B cell (primary cell): Measurements from ENCODE around the gene MMS22L. TPM values are rescaled to one million over a fixed set of nuclear protein-coding genes. Genes with fewer than 3 reads are reported as not detected.

Experiments used
- ATAC-seq: fragments of 200-7000 bp; cut with Tn5 transposase; one replicate; pipeline ENCODE4 v1.10.0; 2021; ENCODE audit warnings: low read depth, mild to moderate bottlenecking, moderate number of reproducible peaks, moderate library complexity
- CTCF ChIA-PET: fragments of 350-600 bp; sonication (Branson Sonifier 250); formaldehyde crosslinking; loops from one replicate; lab custom pipeline; 2021; ENCODE audit warnings: antibody characterized with exemption, inconsistent platforms; lab: Charles Lee
- POLR2A ChIA-PET: fragments of 350-600 bp; sonication (Branson Sonifier 250); formaldehyde crosslinking; loops from one replicate; lab custom pipeline; 2021; ENCODE audit warnings: antibody characterized with exemption; lab: Charles Lee
- DNase-seq: peaks from one replicate; pipeline ENCODE4 v3.0.0; 2013
- H2AFZ ChIP-seq: 2 replicates; pipeline ENCODE4 v1.6.1; 2012; ENCODE audit warnings: mild to moderate bottlenecking, low read depth, low read length; ENCODE audit not compliant: insufficient read depth, poor library complexity, severe bottlenecking
- H3K27ac ChIP-seq, 2 donors: 1 replicate in 1 of 2; 2 replicates in 1 of 2; pipeline ENCODE4 v1.5.1; 2012 to 2013; ENCODE audit warnings: low read length in 2 of 2, mild to moderate bottlenecking in 2 of 2, moderate library complexity in 1 of 2
- H3K27me3 ChIP-seq, 4 experiments: fragments of 200-600 bp in 1 of 4; sonication (generic) in 1 of 4; replicated peaks in 1 of 4; 1 replicate in 2 of 4; 2 replicates in 2 of 4; pipeline versions ENCODE4 v1.6.1 to v1.7.0; 2013 to 2016; ENCODE audit warnings: low read length in 3 of 4, mild to moderate bottlenecking in 2 of 4, mixed read lengths in 1 of 4, moderate library complexity in 1 of 4; ENCODE audit not compliant: insufficient read depth in 4 of 4, control insufficient read depth in 3 of 4; ENCODE audit errors: control extremely low read depth in 1 of 4
- H3K36me3 ChIP-seq, 2 experiments: replicated peaks in 1 of 2; 1 replicate in 1 of 2; 2 replicates in 1 of 2; pipeline versions ENCODE4 v1.6.1 to v1.7.1; 2013; ENCODE audit warnings: low read length in 1 of 2; ENCODE audit not compliant: insufficient read depth in 2 of 2, control insufficient read depth in 1 of 2; ENCODE audit errors: control extremely low read depth in 1 of 2, extremely low read depth in 1 of 2
- H3K4me1 ChIP-seq, 2 donors: fragments of 200-600 bp in 1 of 2; sonication (generic) in 1 of 2; 1 replicate in 1 of 2; 2 replicates in 1 of 2; pipeline versions ENCODE4 v1.5.1 to v1.6.1; 2013 to 2017; ENCODE audit warnings: low read length in 2 of 2; ENCODE audit not compliant: control insufficient read depth in 2 of 2, insufficient read depth in 2 of 2
- H3K4me2 ChIP-seq: replicated peaks from 2 replicates; pipeline ENCODE3; 2012; ENCODE audit warnings: mild to moderate bottlenecking, low read depth, low read length; ENCODE audit not compliant: poor library complexity, severe bottlenecking
- H3K4me3 ChIP-seq, 5 experiments: fragments of 200-600 bp in 1 of 5; sonication (generic) in 1 of 5; 1 replicate in 3 of 5; 2 replicates in 2 of 5; pipeline versions ENCODE4 v1.5.1 to v1.7.0; 2011 to 2016; ENCODE audit warnings: low read length in 4 of 5, mild to moderate bottlenecking in 4 of 5, low read depth in 2 of 5, control low read depth in 1 of 5, moderate library complexity in 1 of 5; ENCODE audit not compliant: insufficient read depth in 1 of 5; ENCODE audit errors: control extremely low read depth in 1 of 5, extremely low read depth in 1 of 5
- H3K79me2 ChIP-seq: fragments of 200-600 bp; sonication (generic); one replicate; pipeline ENCODE4 v1.6.0; 2016; ENCODE audit warnings: low read length; ENCODE audit not compliant: control insufficient read depth, insufficient read depth
- H3K9ac ChIP-seq: fragments of 200-600 bp; sonication (generic); 2 replicates; pipeline ENCODE4 v1.6.1; 2017; ENCODE audit warnings: mild to moderate bottlenecking, low read length, moderate library complexity
- H3K9me3 ChIP-seq, 3 donors: one replicate each; pipeline versions ENCODE4 v1.6.1 to v1.7.1; 2013; ENCODE audit warnings: low read length in 2 of 3; ENCODE audit not compliant: control insufficient read depth in 2 of 3, insufficient read depth in 1 of 3; ENCODE audit errors: control extremely low read depth in 1 of 3
- H4K20me1 ChIP-seq: 2 replicates; pipeline ENCODE4 v1.6.0; 2012; ENCODE audit warnings: mild to moderate bottlenecking, low read length; ENCODE audit not compliant: insufficient read depth, control insufficient read depth, poor library complexity, severe bottlenecking
- H3K27ac Mint-ChIP-seq: one replicate; pipeline ENCODE4 v1.8.0; 2021; ENCODE audit warnings: mixed read lengths
- H3K27me3 Mint-ChIP-seq: one replicate; pipeline ENCODE4 v1.8.0; 2021; ENCODE audit warnings: mixed read lengths
- H3K4me1 Mint-ChIP-seq: one replicate; pipeline ENCODE4 v1.8.0; 2021; ENCODE audit warnings: mixed read lengths
- H3K4me3 Mint-ChIP-seq: one replicate; pipeline ENCODE4 v1.8.0; 2021; ENCODE audit warnings: mixed read lengths
- H3K9me3 Mint-ChIP-seq: one replicate; pipeline ENCODE4 v1.8.0; 2022; ENCODE audit warnings: mixed read lengths; ENCODE audit not compliant: insufficient read depth
- CTCF ChIP-seq: fragments of 200-600 bp; IDR thresholded peaks from one replicate; pipeline ENCODE4 v1.8.0; 2022; ENCODE audit warnings: antibody characterized with exemption, mild to moderate bottlenecking
- EZH2 ChIP-seq: IDR thresholded peaks from 2 replicates; pipeline ENCODE4 v1.6.1; 2012; ENCODE audit warnings: borderline replicate concordance, low read depth, mild to moderate bottlenecking, moderate library complexity, low read length; ENCODE audit not compliant: insufficient read depth, poor library complexity, severe bottlenecking
- WGBS: methylation state at CpG from one replicate; pipeline ENCODE4 v1.1.5; 2013; ENCODE audit warnings: missing lambda C conversion rate; ENCODE audit not compliant: insufficient coverage; 5-methylcytosine and 5-hydroxymethylcytosine counted together
- intact Hi-C: fragments of 100-400 bp; cut with micrococcal nuclease; formaldehyde crosslinking; loops from one replicate; pipeline ENCODE4 v1.10.0; 2022
- polyA plus RNA-seq: library from polyadenylated mRNA; depleted of rRNA; stranded (reverse); fragments of >200 nt; gene quantifications from 2 replicates; pipeline ENCODE4 v1.2.3, GENCODE V29; 2012
- total RNA-seq, 2 donors: library from RNA; stranded (reverse); fragments of 120-200 nt in 1 of 2; gene quantifications; 1 replicate in 1 of 2; 2 replicates in 1 of 2; pipeline versions ENCODE4 v1.2.3 to v1.2.4, GENCODE V29; 2013 to 2022

Gene MMS22L
- total and polyA plus RNA-seq, 2 donors (not counting 1 experiment from before 2014, with no cell fraction given), result 3.2 to 20.5 TPM

GRCh38 chr6:97150932-97151331 lies 132.1 kb downstream of the MMS22L start:
- no peak overlapping the region for H3K4me3 ChIP-seq
- no peak overlapping the region for H2AFZ ChIP-seq
- no peaks in the 10 kb centered on the region for H4K20me1 ChIP-seq
- H3K9me3 ChIP-seq, result peaks cover 0 to 2% (median 0%) of the 10 kb centered on the region in 3 donors
- H3K4me1 Mint-ChIP-seq, result no peaks in the 10 kb centered on the region
- H3K27me3 ChIP-seq, result no peaks in the 10 kb centered on the region
- H3K36me3 ChIP-seq, result peaks cover 3 to 5% of the 10 kb centered on the region in 2 experiments
- WGBS, result 86% methylated on average over 1 of the region's 3 CpGs
- ChIA-PET POLR2A (no interaction called here), CTCF (no interaction called here)
- no peaks in the 10 kb centered on the region for H3K9me3 Mint-ChIP-seq
- no peak overlapping the region for H3K4me3 Mint-ChIP-seq
- DNase-seq (no peak), ATAC-seq (no peak)
- no peak overlapping the region for H3K27ac ChIP-seq
- H3K27me3 Mint-ChIP-seq, result no peaks in the 10 kb centered on the region
- intact Hi-C loops, result no loop called here
- H3K4me1 ChIP-seq, result no peaks in the 10 kb centered on the region
- no peak overlapping the region for H3K27ac Mint-ChIP-seq
- no peak overlapping the region for H3K4me2 ChIP-seq
- no peak for TF ChIP-seq CTCF
- no peak for TF ChIP-seq EZH2
- no peaks in the 10 kb centered on the region for H3K79me2 ChIP-seq
- H3K9ac ChIP-seq, result no peak overlapping the region

- Histone ChIP-seq H3K9ac (no peak overlapping the region), H4K20me1 (no peaks in the 10 kb centered on the region), H3K4me2 (no peak overlapping the region), H3K4me3 (no peak overlapping the region), H3K4me1 (no peaks in the 10 kb centered on the region), H2AFZ (no peak overlapping the region), H3K79me2 (no peaks in the 10 kb centered on the region), H3K27me3 (no peaks in the 10 kb centered on the region), H3K9me3 (no peaks in the 10 kb centered on the region), H3K36me3 (peaks cover 3 to 5% of the 10 kb centered on the region in 2 experiments), H3K27ac (no peak overlapping the region)
- ChIA-PET POLR2A (no interaction called here), CTCF (interaction anchor here (1.1 kb wide), 1 partner anchor 39 kb away, joined by 3 read pairs; no protein-coding TSS in a partner anchor)
- intact Hi-C loops, result no loop called here
- DNase-seq (no peak), ATAC-seq (no peak)
- TF ChIP-seq EZH2, result no peak
- TF ChIP-seq CTCF, result no peak
- Mint-ChIP-seq H3K9me3 (no peaks in the 10 kb centered on the region), H3K4me1 (no peaks in the 10 kb centered on the region), H3K4me3 (no peak overlapping the region), H3K27me3 (no peaks in the 10 kb centered on the region), H3K27ac (no peak overlapping the region)
- WGBS, result no CpG with 5 or more reads among the region's 1 CpG
Measured at GRCh38 chr6:97147421-97147820, 135.6 kb downstream of the MMS22L start.
